Measurements from ENCODE around the gene PARP1. TPM values are rescaled to one million over a fixed set of nuclear protein-coding genes. Genes with fewer than 3 reads are reported as not detected.
"Not testable (repeated sequence)": the region's sequence is repeated elsewhere in the genome, so short reads cannot be mapped to it uniquely, and the experiment has no call there.

PARP1 gene
- total and polyA plus RNA-seq, 8 donors, result 78.7 to 153 (median 129) TPM

- Histone ChIP-seq H3K36me3 (no peaks in the 10 kb centered on the region), H3K4me1 (no peaks in the 10 kb centered on the region), H3K9me3 (no peaks in the 10 kb centered on the region), H3K4me3 (no peak overlapping the region), H3K27ac (no peak overlapping the region), H3K27me3 (peaks cover 0 to 6% of the 10 kb centered on the region in 2 donors)
- no peak for DNase-seq
- TF ChIP-seq CTCF (IDR thresholded peaks at IDR 0.05), result no peak
- intact Hi-C loops (cut with DNase I), result no loop called here
- ATAC-seq, result no peak
These were observed 30.1 kb upstream of the PARP1 start for GRCh38 chr1:226438007-226438406.

GRCh38 chr1:226436855-226437491 is 29.1 kb upstream of the PARP1 start:
- no peak for ATAC-seq

GRCh38 chr1:226436472-226436854 is 28.6 kb upstream of the PARP1 start:
- DNase-seq (no peak), ATAC-seq (no peak)
- Histone ChIP-seq H3K4me3 (no peak overlapping the region), H3K36me3 (no peaks in the 10 kb centered on the region), H3K27ac (no peak overlapping the region), H3K27me3 (peaks cover 0 to 6% of the 10 kb centered on the region in 2 donors), H3K9me3 (no peaks in the 10 kb centered on the region), H3K4me1 (no peaks in the 10 kb centered on the region)
- TF ChIP-seq CTCF (IDR thresholded peaks at IDR 0.05), result no peak
- intact Hi-C loops (cut with DNase I), result no loop called here

More at GRCh38 chr1:226436855-226437491, 29.1 kb upstream of the PARP1 start:
- intact Hi-C loops (cut with DNase I), result no loop called here
- Histone ChIP-seq H3K4me3 (no peak overlapping the region), H3K36me3 (no peaks in the 10 kb centered on the region), H3K9me3 (no peaks in the 10 kb centered on the region), H3K27me3 (peaks cover 0 to 6% of the 10 kb centered on the region in 2 donors), H3K4me1 (no peaks in the 10 kb centered on the region), H3K27ac (no peak overlapping the region)
- no peak for DNase-seq
- no peak for TF ChIP-seq CTCF (IDR thresholded peaks at IDR 0.05)

GRCh38 chr1:226433341-226433720 is 25.4 kb upstream of the PARP1 start:
- H3K9me3 ChIP-seq, result no peaks in the 10 kb centered on the region
- no peak overlapping the region for H3K27ac ChIP-seq
- H3K36me3 ChIP-seq, result no peaks in the 10 kb centered on the region
- intact Hi-C loops (cut with DNase I), result no loop called here
- no peak for ATAC-seq
- peaks cover 0 to 6% of the 10 kb centered on the region in 2 donors for H3K27me3 ChIP-seq
- H3K4me1 ChIP-seq, result no peaks in the 10 kb centered on the region
- DNase-seq, result no peak
- H3K4me3 ChIP-seq, result no peak overlapping the region
- TF ChIP-seq CTCF (IDR thresholded peaks at IDR 0.05), result no peak

- Histone ChIP-seq H3K27me3 (peaks cover 0 to 6% of the 10 kb centered on the region in 2 donors), H3K36me3 (no peaks in the 10 kb centered on the region), H3K4me1 (no peaks in the 10 kb centered on the region), H3K4me3 (no peak overlapping the region), H3K27ac (no peak overlapping the region), H3K9me3 (no peaks in the 10 kb centered on the region)
- intact Hi-C loops (cut with DNase I), result no loop called here
- TF ChIP-seq CTCF (IDR thresholded peaks at IDR 0.05), result no peak
- DNase-seq (no peak), ATAC-seq (no peak)
These were observed 24.9 kb upstream of the PARP1 start for GRCh38 chr1:226432586-226433340.

- H3K4me1 ChIP-seq; H3K4me3 ChIP-seq; intact Hi-C loops (cut with DNase I); H3K36me3 ChIP-seq; H3K9me3 ChIP-seq; ATAC-seq; DNase-seq; H3K27ac ChIP-seq; H3K27me3 ChIP-seq: not testable (repeated sequence)
These were observed 24.0 kb upstream of the PARP1 start for GRCh38 chr1:226431898-226432297.
